ENCODE results near the gene FAM124B.

FAM124B gene

DNA sequence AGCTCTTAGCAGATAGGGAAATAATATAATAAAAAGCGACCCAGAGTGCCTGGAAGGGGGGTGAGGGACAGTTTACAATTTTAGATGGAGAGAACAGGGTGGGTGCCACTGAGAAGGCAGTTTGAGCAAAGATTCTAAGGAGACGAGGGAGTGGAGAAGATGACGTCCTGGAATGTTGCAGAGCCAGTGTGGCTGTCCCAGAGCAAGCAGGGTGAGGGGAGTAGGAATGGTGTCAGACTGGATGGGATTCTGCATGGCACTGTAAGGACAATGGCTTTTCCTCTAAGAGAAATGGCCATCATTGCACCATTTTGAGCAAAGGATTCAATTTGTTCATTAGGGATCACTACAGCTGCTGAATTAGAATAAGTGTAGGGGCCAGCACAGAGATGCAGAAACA, 73.1 kb downstream of the FAM124B start:
- Histone ChIP-seq H3K27me3 (ENCODE audit: insufficient read depth, low read depth, severe bottlenecking) (no peaks in the 10 kb centered on the region), H3K9me3 (ENCODE audit: severe bottlenecking) (no peaks in the 10 kb centered on the region), H3K36me3 (no peaks in the 10 kb centered on the region), H3K4me3 (ENCODE audit: low read depth, low read length) (no peak overlapping the region), H3K27ac (no peak overlapping the region)
- TF ChIP-seq, protein P1, sequence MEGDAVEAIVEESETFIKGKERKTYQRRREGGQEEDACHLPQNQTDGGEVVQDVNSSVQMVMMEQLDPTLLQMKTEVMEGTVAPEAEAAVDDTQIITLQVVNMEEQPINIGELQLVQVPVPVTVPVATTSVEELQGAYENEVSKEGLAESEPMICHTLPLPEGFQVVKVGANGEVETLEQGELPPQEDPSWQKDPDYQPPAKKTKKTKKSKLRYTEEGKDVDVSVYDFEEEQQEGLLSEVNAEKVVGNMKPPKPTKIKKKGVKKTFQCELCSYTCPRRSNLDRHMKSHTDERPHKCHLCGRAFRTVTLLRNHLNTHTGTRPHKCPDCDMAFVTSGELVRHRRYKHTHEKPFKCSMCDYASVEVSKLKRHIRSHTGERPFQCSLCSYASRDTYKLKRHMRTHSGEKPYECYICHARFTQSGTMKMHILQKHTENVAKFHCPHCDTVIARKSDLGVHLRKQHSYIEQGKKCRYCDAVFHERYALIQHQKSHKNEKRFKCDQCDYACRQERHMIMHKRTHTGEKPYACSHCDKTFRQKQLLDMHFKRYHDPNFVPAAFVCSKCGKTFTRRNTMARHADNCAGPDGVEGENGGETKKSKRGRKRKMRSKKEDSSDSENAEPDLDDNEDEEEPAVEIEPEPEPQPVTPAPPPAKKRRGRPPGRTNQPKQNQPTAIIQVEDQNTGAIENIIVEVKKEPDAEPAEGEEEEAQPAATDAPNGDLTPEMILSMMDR (IDR thresholded peaks at IDR 0.05; ENCODE audit: low read depth, low read length), result no peak
- no peak for DNase-seq

Data from WERI-Rb-1 (cell line).